CD14-positive monocyte (primary cell): Measurements from ENCODE around the gene CCNK. TPM values are rescaled to one million over a fixed set of nuclear protein-coding genes. Genes with fewer than 3 reads are reported as not detected.

ENCODE experiments used
- DNase-seq, 3 donors: peaks; one replicate each; pipeline ENCODE4 v3.0.0-alpha.2; 2011 to 2022
- H2AFZ ChIP-seq: 2 replicates; pipeline ENCODE4 v1.6.0; 2012; ENCODE audit warnings: mild to moderate bottlenecking, low read depth, low read length, inconsistent platforms; ENCODE audit not compliant: insufficient read depth, poor library complexity, severe bottlenecking
- H3K27ac ChIP-seq, 2 donors: 1 replicate in 1 of 2; 2 replicates in 1 of 2; pipeline ENCODE4 v1.5.1; 2012 to 2013; ENCODE audit warnings: low read length in 2 of 2, control low read depth in 1 of 2, inconsistent platforms in 1 of 2, low read depth in 1 of 2, mild to moderate bottlenecking in 1 of 2
- H3K27me3 ChIP-seq, 2 donors: one replicate each; pipeline versions ENCODE4 v1.6.0 to v1.6.1; 2011 to 2013; ENCODE audit warnings: low read length in 2 of 2; ENCODE audit not compliant: control insufficient read depth in 2 of 2, insufficient read depth in 2 of 2
- H3K36me3 ChIP-seq, 2 donors: replicated peaks in 1 of 2; 1 replicate in 1 of 2; 2 replicates in 1 of 2; pipeline versions ENCODE4 v1.5.1 to v1.6.1; 2012 to 2013; ENCODE audit warnings: low read length in 2 of 2, control low read depth in 1 of 2, inconsistent platforms in 1 of 2, mild to moderate bottlenecking in 1 of 2; ENCODE audit not compliant: insufficient read depth in 2 of 2, control insufficient read depth in 1 of 2
- H3K4me1 ChIP-seq, 2 donors: 1 replicate in 1 of 2; 2 replicates in 1 of 2; pipeline versions ENCODE4 v1.5.1 to v1.6.1; 2012 to 2013; ENCODE audit warnings: low read length in 2 of 2, control low read depth in 1 of 2, inconsistent platforms in 1 of 2, mild to moderate bottlenecking in 1 of 2, moderate library complexity in 1 of 2; ENCODE audit not compliant: insufficient read depth in 2 of 2, control insufficient read depth in 1 of 2
- H3K4me2 ChIP-seq: replicated peaks from 2 replicates; pipeline ENCODE3; 2012; ENCODE audit warnings: low read length, moderate library complexity, mild to moderate bottlenecking; ENCODE audit not compliant: poor library complexity, severe bottlenecking; ENCODE audit errors: extremely low read depth
- H3K4me3 ChIP-seq, 3 experiments: fragments of 200-600 bp in 1 of 3; sonication (generic) in 1 of 3; replicated peaks in 1 of 3; 1 replicate in 2 of 3; 2 replicates in 1 of 3; pipeline ENCODE4 v1.5.1; 2011 to 2013; ENCODE audit warnings: low read length in 3 of 3, mild to moderate bottlenecking in 3 of 3, control low read depth in 2 of 3, low read depth in 2 of 3, inconsistent platforms in 1 of 3, moderate library complexity in 1 of 3
- H3K79me2 ChIP-seq: 2 replicates; pipeline ENCODE4 v1.6.0; 2012; ENCODE audit warnings: mild to moderate bottlenecking, control low read depth, inconsistent platforms, low read length, moderate library complexity; ENCODE audit not compliant: insufficient read depth
- H3K9ac ChIP-seq: 2 replicates; pipeline ENCODE4 v1.6.0; 2017; ENCODE audit warnings: low read length, mild to moderate bottlenecking; ENCODE audit not compliant: insufficient read depth, poor library complexity, severe bottlenecking
- H3K9me3 ChIP-seq, 2 donors: replicated peaks in 1 of 2; 1 replicate in 1 of 2; 2 replicates in 1 of 2; pipeline versions ENCODE4 v1.5.1 to v1.6.1; 2012 to 2013; ENCODE audit warnings: low read length in 2 of 2, control low read depth in 1 of 2; ENCODE audit not compliant: control insufficient read depth in 1 of 2, insufficient read depth in 1 of 2
- H4K20me1 ChIP-seq: 2 replicates; pipeline ENCODE4 v1.6.0; 2012; ENCODE audit warnings: mild to moderate bottlenecking, low read length, control low read depth, moderate library complexity; ENCODE audit not compliant: insufficient read depth
- H3K27ac Mint-ChIP-seq, 7 donors: one replicate each; pipeline ENCODE4 v1.8.0; 2020; ENCODE audit warnings: mild to moderate bottlenecking in 7 of 7, mixed read lengths in 7 of 7, moderate library complexity in 6 of 7, inconsistent platforms in 2 of 7
- H3K27me3 Mint-ChIP-seq, 3 donors: one replicate each; pipeline ENCODE4 v1.8.0; 2021 to 2022; ENCODE audit warnings: low read depth in 3 of 3, mild to moderate bottlenecking in 3 of 3, mixed read lengths in 3 of 3, moderate library complexity in 3 of 3, inconsistent platforms in 1 of 3
- H3K36me3 Mint-ChIP-seq, 2 donors: one replicate each; pipeline ENCODE4 v1.8.0; 2020; ENCODE audit warnings: mixed read lengths in 2 of 2, inconsistent platforms in 1 of 2, mild to moderate bottlenecking in 1 of 2
- H3K4me1 Mint-ChIP-seq: one replicate; pipeline ENCODE4 v1.8.0; 2020; ENCODE audit warnings: mild to moderate bottlenecking, mixed read lengths
- H3K4me3 Mint-ChIP-seq, 2 donors: one replicate each; pipeline ENCODE4 v1.8.0; 2020; ENCODE audit warnings: mild to moderate bottlenecking in 2 of 2, mixed read lengths in 2 of 2, moderate library complexity in 1 of 2
- H3K9me3 Mint-ChIP-seq, 7 donors: one replicate each; pipeline ENCODE4 v1.8.0; 2020 to 2022; ENCODE audit warnings: mixed read lengths in 7 of 7, mild to moderate bottlenecking in 6 of 7, moderate library complexity in 6 of 7, inconsistent platforms in 2 of 7
- CTCF ChIP-seq: fragments of 200-600 bp; IDR thresholded peaks from one replicate; pipeline ENCODE4 v1.8.0; 2022; ENCODE audit warnings: antibody characterized with exemption, mild to moderate bottlenecking
- WGBS: methylation state at CpG from one replicate; pipeline ENCODE4 v1.1.5; 2013; ENCODE audit warnings: missing lambda C conversion rate; ENCODE audit not compliant: insufficient coverage; 5-methylcytosine and 5-hydroxymethylcytosine counted together
- intact Hi-C, 2 donors: fragments of 100-400 bp; cut with micrococcal nuclease; formaldehyde crosslinking; loops; one replicate each; pipeline versions ENCODE4 v1.15.0 to v1.15.1; 2023
- polyA plus RNA-seq, 3 donors: library from polyadenylated mRNA; depleted of rRNA in 1 of 3; unstranded in 2 of 3; stranded (reverse) in 1 of 3; fragments of 300-500 nt in 2 of 3; fragments of >200 nt in 1 of 3; fragmentation: Illumina TruSeq in 2 of 3; gene quantifications; 1 replicate in 2 of 3; 2 replicates in 1 of 3; pipeline ENCODE4 v1.2.3, GENCODE V29; 2012 to 2021

CCNK gene
- polyA plus RNA-seq, 3 donors: 7.7 to 21.5 (median 14.7) TPM

DNA sequence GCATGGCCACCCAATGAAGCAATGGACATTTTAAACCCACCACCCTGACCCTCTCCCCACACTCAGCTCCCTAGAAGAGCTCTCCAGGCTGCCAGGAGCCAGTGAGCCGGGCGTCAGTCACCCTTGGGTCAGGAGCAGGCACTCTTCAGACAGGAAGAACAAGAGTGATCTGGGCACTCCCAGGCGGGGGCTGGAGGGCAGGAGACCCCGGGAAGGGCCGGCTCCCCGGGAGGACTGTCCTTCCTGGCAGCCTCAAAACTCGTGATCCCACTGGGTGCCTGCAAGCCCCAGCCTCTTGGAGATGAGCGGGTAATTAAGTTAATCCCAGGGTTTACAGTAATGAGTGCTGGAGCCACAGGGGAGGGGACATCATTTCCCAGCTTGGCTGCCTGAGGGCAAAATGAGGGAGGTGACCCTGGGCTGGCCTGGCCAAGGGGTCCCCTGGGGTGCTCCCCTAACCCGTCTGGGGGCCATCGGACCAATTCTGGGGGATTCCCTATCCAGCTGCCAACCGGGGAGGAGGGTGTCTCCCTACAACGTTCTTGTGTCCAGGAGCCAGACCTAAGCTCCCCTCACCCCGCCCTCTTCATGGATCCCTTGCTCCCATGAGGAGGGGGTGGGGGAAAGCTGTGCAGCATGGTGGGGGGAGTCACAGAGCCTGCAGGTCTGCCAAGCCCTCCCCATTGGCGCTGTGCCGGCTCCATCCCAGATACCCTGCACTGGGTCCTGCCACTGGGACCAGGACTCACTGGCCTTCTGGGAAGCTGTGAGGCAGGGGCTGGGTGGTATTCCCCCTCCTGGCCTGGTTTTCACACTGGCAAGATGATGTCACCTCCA is 59.2 kb downstream of the CCNK start:
- Mint-ChIP-seq H3K4me3 (no peak overlapping the region), H3K27me3 (peaks cover 1 to 9% (median 6%) of the 10 kb centered on the region in 3 donors), H3K9me3 (no peaks in the 10 kb centered on the region), H3K36me3 (no peaks in the 10 kb centered on the region), H3K4me1 (no peaks in the 10 kb centered on the region), H3K27ac (no peak overlapping the region)
- H3K9ac ChIP-seq: no peak overlapping the region
- DNase-seq: no peak
- no peaks in the 10 kb centered on the region for H3K4me1 ChIP-seq
- no peak overlapping the region for H3K4me2 ChIP-seq
- H3K36me3 ChIP-seq: no peaks in the 10 kb centered on the region
- TF ChIP-seq CTCF: no peak
- H3K4me3 ChIP-seq: no peak overlapping the region
- no peaks in the 10 kb centered on the region for H4K20me1 ChIP-seq
- H3K9me3 ChIP-seq: no peaks in the 10 kb centered on the region
- no peak overlapping the region for H3K27ac ChIP-seq
- H3K27me3 ChIP-seq: no peaks in the 10 kb centered on the region
- no peaks in the 10 kb centered on the region for H3K79me2 ChIP-seq
- no peak overlapping the region for H2AFZ ChIP-seq
- 77% methylated on average over 8 of the region's 15 CpGs for WGBS
- intact Hi-C loops: no loop called here

DNA sequence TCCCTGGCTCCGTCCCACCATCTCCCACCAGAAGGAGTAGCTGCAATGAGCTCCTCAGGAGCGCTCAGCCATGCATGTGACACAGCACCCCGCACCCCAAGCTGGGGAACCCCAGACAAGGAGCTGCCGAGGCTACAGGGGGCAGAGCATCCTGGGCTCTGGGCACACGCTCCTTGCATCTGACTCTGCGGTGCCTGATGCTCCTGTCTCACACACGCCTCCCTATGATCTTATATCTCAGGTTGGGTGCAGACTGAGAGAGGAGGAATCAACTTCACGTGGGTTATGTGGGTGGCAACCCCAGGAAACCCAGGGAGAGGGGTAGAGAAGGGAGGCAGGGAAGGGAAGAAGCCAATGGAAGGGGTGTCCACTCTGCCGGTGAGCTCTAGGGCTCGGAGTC is 60.0 kb downstream of the CCNK start:
- H3K4me3 Mint-ChIP-seq: no peak overlapping the region
- no peak for TF ChIP-seq CTCF

More for the DNA sequence above, 60.0 kb downstream of the CCNK start:
- no peaks in the 10 kb centered on the region for H3K9me3 Mint-ChIP-seq
- peak overlapping the region in 1 of 7 donors; percentile 72 for H3K27ac Mint-ChIP-seq
- no peaks in the 10 kb centered on the region for H3K9me3 ChIP-seq
- 53% methylated on average over 6 of the region's 10 CpGs for WGBS
- H3K4me3 ChIP-seq: no peak overlapping the region
- H3K4me1 ChIP-seq: no peaks in the 10 kb centered on the region
- intact Hi-C loops: no loop called here
- H3K4me2 ChIP-seq: no peak overlapping the region
- no peak overlapping the region for H2AFZ ChIP-seq
- H3K79me2 ChIP-seq: no peaks in the 10 kb centered on the region
- H3K36me3 Mint-ChIP-seq: no peaks in the 10 kb centered on the region
- H3K27ac ChIP-seq: no peak overlapping the region
- H3K27me3 Mint-ChIP-seq: peaks cover 1 to 9% (median 6%) of the 10 kb centered on the region in 3 donors
- no peaks in the 10 kb centered on the region for H3K27me3 ChIP-seq
- H3K9ac ChIP-seq: no peak overlapping the region
- no peaks in the 10 kb centered on the region for H4K20me1 ChIP-seq
- no peaks in the 10 kb centered on the region for H3K4me1 Mint-ChIP-seq
- H3K36me3 ChIP-seq: no peaks in the 10 kb centered on the region
- no peak for DNase-seq
